LNCAP (cell line): ENCODE data around the gene PIH1D1.
A peak's percentile ranks its signal among the peaks of the same experiment; 100 is the strongest.

ENCODE experiments used
- CTCF ChIP-seq: fragments of 450-650 bp; IDR thresholded peaks from 2 replicates; pipeline ENCODE4 v1.5.1; 2017; ENCODE audit warnings: mild to moderate bottlenecking

Gene PIH1D1

GRCh38 chr19:49475191-49475917, 23.7 kb upstream of the PIH1D1 start:
- TF ChIP-seq CTCF: no peak

GRCh38 chr19:49474542-49474924, 22.9 kb upstream of the PIH1D1 start:
- no peak for TF ChIP-seq CTCF

GRCh38 chr19:49473868-49474541, 22.4 kb upstream of the PIH1D1 start, which contains the start of gene FLT3LG:
Gene FLT3LG (plus strand): TSS chr19:49474215. CDS start chr19:49474640, 425 bp downstream.
- peak; percentile 100 for TF ChIP-seq CTCF

DNA sequence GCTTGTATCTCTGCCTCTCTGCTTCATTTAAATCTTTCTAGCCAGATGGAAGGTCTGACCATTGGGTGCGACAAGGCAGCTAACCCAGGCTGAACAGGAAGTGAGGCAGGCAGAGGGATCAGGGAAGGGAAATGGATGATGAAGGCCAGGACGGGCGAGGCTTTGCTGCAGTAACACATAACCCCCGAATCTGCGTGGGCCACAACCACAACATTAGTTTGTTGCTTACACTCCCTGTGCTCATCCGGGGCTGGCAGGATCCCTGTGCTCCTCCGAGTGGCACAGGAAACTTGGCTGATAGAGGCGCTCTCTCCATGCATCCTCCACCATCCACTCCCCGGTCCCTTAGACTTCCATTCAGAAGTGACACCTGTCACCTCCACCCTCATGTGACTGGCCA, 21.3 kb upstream of the PIH1D1 start:
- no peak for TF ChIP-seq CTCF

DNA sequence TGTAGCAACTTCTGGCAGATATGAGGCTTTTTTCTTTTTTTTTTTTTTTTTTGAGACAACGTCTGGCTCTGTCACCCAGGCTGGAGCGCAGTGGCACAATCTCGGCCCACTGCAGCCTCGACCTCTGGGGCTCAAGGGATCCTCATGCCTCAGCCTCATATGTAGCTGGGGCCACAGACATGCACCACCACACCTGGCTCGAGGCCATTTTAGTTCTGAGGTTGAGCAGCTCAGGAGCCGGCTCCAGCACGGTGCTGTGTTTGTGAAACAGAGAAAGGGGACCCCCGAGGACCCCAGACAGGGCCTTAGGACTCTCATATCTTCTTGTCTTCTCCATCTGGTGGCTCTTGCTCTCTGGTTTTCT, 19.0 kb upstream of the PIH1D1 start:
- TF ChIP-seq CTCF: no peak

DNA sequence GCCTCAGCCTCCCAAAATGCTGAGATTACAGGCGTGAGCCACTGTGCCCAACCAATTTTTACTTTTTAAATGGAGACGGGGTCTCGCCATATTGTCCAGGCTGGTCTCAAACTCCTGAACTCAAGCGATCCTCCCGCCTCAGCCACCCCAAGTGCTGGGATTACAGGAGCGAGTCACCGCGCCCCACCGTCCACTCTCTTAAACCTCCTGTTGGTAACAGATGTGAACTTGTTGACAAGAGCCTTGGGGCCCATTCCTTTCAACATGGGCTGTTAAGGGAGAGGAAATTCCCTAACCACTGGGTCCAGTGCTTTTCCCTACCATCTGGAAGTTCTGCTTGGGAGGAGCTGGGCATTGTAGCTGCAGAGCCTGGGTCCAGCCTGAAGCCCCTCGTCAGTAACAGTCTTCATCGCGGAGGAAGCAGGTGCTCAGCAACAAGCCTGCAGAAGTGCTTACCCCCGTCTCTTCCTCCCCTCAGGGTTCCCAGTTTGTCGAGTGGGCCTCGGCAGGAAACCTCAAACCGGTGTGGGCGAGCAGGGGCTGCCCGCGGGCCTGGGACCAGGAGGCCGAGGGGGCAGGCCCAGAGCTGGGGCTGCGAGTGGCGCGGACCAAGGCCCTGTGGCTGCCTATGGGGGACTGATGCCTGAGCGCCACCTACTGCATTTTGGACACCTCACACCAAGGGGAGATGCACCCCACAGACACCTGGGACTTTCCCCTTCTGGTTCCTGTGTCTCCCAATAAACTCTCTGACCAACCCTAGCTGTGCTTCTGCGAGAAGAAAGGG, 18.4 kb upstream of the PIH1D1 start:
- no peak for TF ChIP-seq CTCF

DNA sequence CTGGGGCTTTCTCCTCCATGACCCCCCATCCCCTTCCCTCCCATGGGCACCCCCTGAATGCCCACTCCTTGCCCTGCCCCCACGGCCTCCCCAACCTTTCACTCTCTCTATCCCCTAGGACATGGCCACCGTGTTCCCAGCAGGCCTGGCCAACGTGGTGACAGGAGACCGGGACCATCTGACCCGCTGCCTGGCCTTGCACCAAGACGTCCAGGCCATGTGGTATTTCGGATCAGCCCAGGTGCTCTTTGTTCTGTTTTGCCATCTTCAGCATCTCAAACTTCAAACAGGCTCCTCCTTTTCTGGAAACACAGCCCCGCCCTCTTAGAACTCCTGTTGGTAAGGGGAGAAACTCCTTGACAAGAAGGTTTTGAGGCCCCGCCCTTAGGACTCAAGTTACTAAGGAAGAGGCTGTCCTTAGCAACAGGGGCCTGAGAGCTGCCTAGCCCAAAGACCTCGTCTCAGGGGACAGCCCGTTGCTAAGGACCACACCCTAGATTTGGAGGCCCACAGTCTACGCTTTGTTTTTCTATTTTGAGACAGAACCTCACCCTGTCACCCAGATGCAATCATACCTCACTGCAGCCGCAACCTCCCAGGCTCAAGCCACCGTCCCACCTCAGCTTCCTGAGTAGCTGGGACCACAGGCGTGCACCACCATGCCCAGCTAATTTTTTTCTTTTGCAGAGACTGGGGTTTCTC, 17.3 kb upstream of the PIH1D1 start:
- TF ChIP-seq CTCF: no peak
